Kidney tubule cell (primary cell): ENCODE measurements around the gene WDR82.

ENCODE experiments used
- DNase-seq: peaks from one replicate; pipeline ENCODE4 v3.0.0-alpha.2; 2018; ENCODE audit warnings: low spot score

Gene WDR82

GRCh38 chr3:52222319-52223221 lies 55.9 kb downstream of the WDR82 start:
- DNase-seq = no peak

- no peak for DNase-seq
Observed at GRCh38 chr3:52221563-52222318, 56.7 kb downstream of the WDR82 start.

- no peak for DNase-seq
Observed at GRCh38 chr3:52221141-52221562, 57.3 kb downstream of the WDR82 start.

GRCh38 chr3:52220380-52221026 lies 57.9 kb downstream of the WDR82 start:
- peak; percentile 74 for DNase-seq

- DNase-seq = no peak
Observed at GRCh38 chr3:52218937-52219650, 59.4 kb downstream of the WDR82 start.

GRCh38 chr3:52218454-52218853 lies 60.0 kb downstream of the WDR82 start:
- no peak for DNase-seq

GRCh38 chr3:52218026-52218425 lies 60.4 kb downstream of the WDR82 start:
- DNase-seq = no peak

- no peak for DNase-seq
Observed at GRCh38 chr3:52217409-52217805, 61.0 kb downstream of the WDR82 start.

GRCh38 chr3:52216585-52217408 lies 61.7 kb downstream of the WDR82 start:
- DNase-seq = peak; percentile 93

- no peak for DNase-seq
Observed at GRCh38 chr3:52215351-52215750, 63.1 kb downstream of the WDR82 start.

- no peak for DNase-seq
Observed at GRCh38 chr3:52213901-52214300, 64.5 kb downstream of the WDR82 start.

GRCh38 chr3:52213005-52213404 lies 65.4 kb downstream of the WDR82 start:
- no peak for DNase-seq

- no peak for DNase-seq
Observed at GRCh38 chr3:52211268-52211891, 67.1 kb downstream of the WDR82 start.

- DNase-seq = no peak
Observed at GRCh38 chr3:52210550-52211046, 67.9 kb downstream of the WDR82 start.

GRCh38 chr3:52210037-52210436 lies 68.4 kb downstream of the WDR82 start:
- DNase-seq = no peak

- no peak for DNase-seq
Observed at GRCh38 chr3:52208556-52208955, 69.9 kb downstream of the WDR82 start.

GRCh38 chr3:52205727-52206372 lies 72.6 kb downstream of the WDR82 start:
- DNase-seq = no peak
